Neural cell (in vitro differentiated cells): ENCODE results near the gene ADAMTS14. TPM values are rescaled to one million over a fixed set of nuclear protein-coding genes. Genes with fewer than 3 reads are reported as not detected.

ENCODE experiments used
- H2AFZ ChIP-seq: fragments of 200-600, 300-800 bp; sonication (generic), shearing (Covaris generic); 2 replicates; pipeline ENCODE4 v1.6.0; 2014; ENCODE audit warnings: low read depth, mild to moderate bottlenecking, antibody characterized with exemption, low read length, moderate library complexity
- H3F3A ChIP-seq: fragments of 200-600 bp; shearing (Covaris generic); 2 replicates; pipeline ENCODE4 v1.6.1; 2016; ENCODE audit warnings: mild to moderate bottlenecking, moderate library complexity, mixed read lengths, antibody characterized with exemption, low read length; ENCODE audit not compliant: insufficient read depth, poor library complexity, severe bottlenecking
- H3K27ac ChIP-seq: fragments of 200-600, 300-800 bp; sonication (generic), shearing (Covaris generic); 2 replicates; pipeline ENCODE4 v1.5.1; 2014; ENCODE audit warnings: mild to moderate bottlenecking, low read length, moderate library complexity
- H3K27me3 ChIP-seq: fragments of 300-800, 200-600 bp; sonication (generic), shearing (Covaris generic); 2 replicates; pipeline ENCODE4 v1.6.0; 2014; ENCODE audit warnings: mild to moderate bottlenecking, low read depth, low read length, moderate library complexity; ENCODE audit not compliant: insufficient read depth
- H3K36me3 ChIP-seq: fragments of 300-800, 200-600 bp; sonication (generic), shearing (Covaris generic); 2 replicates; pipeline ENCODE4 v1.5.1; 2014; ENCODE audit warnings: mild to moderate bottlenecking, antibody characterized with exemption, low read length, moderate library complexity; ENCODE audit not compliant: insufficient read depth
- H3K4me2 ChIP-seq: fragments of 300-800, 200-600 bp; sonication (generic), shearing (Covaris generic); 2 replicates; pipeline ENCODE4 v1.6.0; 2014; ENCODE audit warnings: mild to moderate bottlenecking, low read length
- H3K4me3 ChIP-seq: fragments of 300-800, 200-600 bp; sonication (generic), shearing (Covaris generic); 2 replicates; pipeline ENCODE4 v1.5.1; 2014; ENCODE audit warnings: mild to moderate bottlenecking, low read length, moderate library complexity
- H3K79me2 ChIP-seq: fragments of 200-600 bp; shearing (Covaris generic); replicated peaks from 2 replicates; pipeline ENCODE4 v1.6.0; 2014; ENCODE audit warnings: mild to moderate bottlenecking, low read length, moderate library complexity; ENCODE audit not compliant: insufficient read depth
- H3K9ac ChIP-seq: fragments of 300-800, 200-600 bp; sonication (generic), shearing (Covaris generic); 2 replicates; pipeline ENCODE4 v1.6.1; 2016; ENCODE audit warnings: mild to moderate bottlenecking, low read length, mixed read lengths
- H3K9me2 ChIP-seq: fragments of 200-600 bp; shearing (Covaris generic); 2 replicates; pipeline ENCODE4 v1.6.1; 2016; ENCODE audit warnings: mild to moderate bottlenecking, low read length, mixed read lengths; ENCODE audit not compliant: insufficient read depth
- H3K9me3 ChIP-seq: fragments of 200-600, 300-800 bp; sonication (generic), shearing (Covaris generic); 2 replicates; pipeline ENCODE4 v1.6.1; 2016; ENCODE audit warnings: mild to moderate bottlenecking, mixed run types, low read length, moderate library complexity, mixed read lengths
- H4K20me1 ChIP-seq: fragments of 200-600 bp; shearing (Covaris generic); 2 replicates; pipeline ENCODE4 v1.6.1; 2016; ENCODE audit warnings: mild to moderate bottlenecking, mixed run types; ENCODE audit not compliant: insufficient read depth
- CTCF ChIP-seq: fragments of 450-650 bp; IDR thresholded peaks from 2 replicates; pipeline ENCODE4 v1.5.1; 2014; ENCODE audit warnings: antibody characterized with exemption, mild to moderate bottlenecking, moderate library complexity; ENCODE audit not compliant: poor library complexity, severe bottlenecking
- MXI1 ChIP-seq: fragments of 450-650 bp; conservative IDR thresholded peaks from 2 replicates; pipeline ENCODE4 v1.6.1; 2014; ENCODE audit warnings: antibody characterized with exemption, mild to moderate bottlenecking; ENCODE audit not compliant: poor library complexity, severe bottlenecking
- POLR2AphosphoS5 ChIP-seq: IDR thresholded peaks from 2 replicates; pipeline ENCODE4 v1.6.1; 2012
- RAD21 ChIP-seq: fragments of 450-650 bp; conservative IDR thresholded peaks from 2 replicates; pipeline ENCODE4 v1.6.1; 2014; ENCODE audit warnings: antibody characterized with exemption, mild to moderate bottlenecking, moderate library complexity
- SMC3 ChIP-seq: fragments of 450-650 bp; conservative IDR thresholded peaks from 2 replicates; pipeline ENCODE4 v1.6.1; 2014; ENCODE audit warnings: antibody characterized with exemption, mild to moderate bottlenecking, moderate library complexity; ENCODE audit not compliant: poor library complexity
- TAF1 ChIP-seq: IDR thresholded peaks from 2 replicates; pipeline ENCODE4 v1.6.1; 2012; ENCODE audit warnings: low read depth
- polyA plus RNA-seq: library from polyadenylated mRNA; depleted of rRNA; stranded (reverse); fragments of >200 nt; gene quantifications from 2 replicates; pipeline ENCODE4 v1.2.3, GENCODE V29; 2014
- TF ChIP-seq, protein P1 (sequence below): IDR thresholded peaks from 2 replicates; pipeline ENCODE4 v1.6.1; 2012; ENCODE audit warnings: borderline replicate concordance

The ADAMTS14 gene
- polyA plus RNA-seq, 1 donor from 2014 or later, result 0.04 TPM

- H3K27ac ChIP-seq, result no peak overlapping the region
- no peak overlapping the region for H2AFZ ChIP-seq
- H3K9me2 ChIP-seq, result no peaks in the 10 kb centered on the region
- no peaks in the 10 kb centered on the region for H3K36me3 ChIP-seq
- H3K4me3 ChIP-seq, result no peak overlapping the region
- H3K9ac ChIP-seq, result no peak overlapping the region
- H4K20me1 ChIP-seq, result no peaks in the 10 kb centered on the region
- no peaks in the 10 kb centered on the region for H3K9me3 ChIP-seq
- no peaks in the 10 kb centered on the region for H3K27me3 ChIP-seq
- TF ChIP-seq CTCF, result no peak
- H3K4me2 ChIP-seq, result no peak overlapping the region
- no peaks in the 10 kb centered on the region for H3F3A ChIP-seq
- H3K79me2 ChIP-seq, result no peaks in the 10 kb centered on the region
Observed at GRCh38 chr10:70807556-70807955, 135.2 kb downstream of the ADAMTS14 start.

DNA sequence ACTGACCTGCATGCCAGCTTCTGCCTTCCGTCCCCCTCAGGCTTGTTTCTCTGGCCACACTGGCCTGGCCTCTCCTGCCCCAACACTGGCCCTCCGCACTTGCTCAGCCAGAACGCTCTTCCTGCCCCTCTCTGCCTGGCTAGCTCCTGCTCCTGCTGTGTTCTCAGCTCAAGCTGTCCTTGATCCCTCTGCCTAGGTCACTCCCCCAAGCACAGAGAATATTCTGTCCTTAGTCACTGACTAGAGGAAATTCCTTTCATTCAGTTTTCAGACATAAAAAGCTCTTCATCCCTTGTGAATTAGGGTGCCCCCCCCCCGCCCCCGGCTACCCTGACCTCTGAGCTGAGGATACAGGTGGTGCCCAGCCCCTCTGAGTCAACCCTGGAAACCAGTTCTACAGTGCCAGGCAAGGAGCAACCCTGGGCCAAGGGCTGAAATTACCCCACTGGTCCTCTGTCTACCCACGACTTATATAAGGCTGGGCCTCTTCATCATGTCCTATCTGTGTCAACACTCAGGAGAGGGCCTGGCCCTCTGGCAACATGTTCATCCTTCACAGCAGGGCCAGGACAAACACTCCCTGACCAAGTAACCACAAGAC is 136.8 kb downstream of the ADAMTS14 start:
- no peak overlapping the region for H3K4me2 ChIP-seq
- TF ChIP-seq RAD21, result no peak
- TF ChIP-seq TAF1, result no peak
- no peak for TF ChIP-seq SMC3
- no peak for TF ChIP-seq POLR2AphosphoS5
- TF ChIP-seq MXI1, result no peak
- TF ChIP-seq, protein P1, sequence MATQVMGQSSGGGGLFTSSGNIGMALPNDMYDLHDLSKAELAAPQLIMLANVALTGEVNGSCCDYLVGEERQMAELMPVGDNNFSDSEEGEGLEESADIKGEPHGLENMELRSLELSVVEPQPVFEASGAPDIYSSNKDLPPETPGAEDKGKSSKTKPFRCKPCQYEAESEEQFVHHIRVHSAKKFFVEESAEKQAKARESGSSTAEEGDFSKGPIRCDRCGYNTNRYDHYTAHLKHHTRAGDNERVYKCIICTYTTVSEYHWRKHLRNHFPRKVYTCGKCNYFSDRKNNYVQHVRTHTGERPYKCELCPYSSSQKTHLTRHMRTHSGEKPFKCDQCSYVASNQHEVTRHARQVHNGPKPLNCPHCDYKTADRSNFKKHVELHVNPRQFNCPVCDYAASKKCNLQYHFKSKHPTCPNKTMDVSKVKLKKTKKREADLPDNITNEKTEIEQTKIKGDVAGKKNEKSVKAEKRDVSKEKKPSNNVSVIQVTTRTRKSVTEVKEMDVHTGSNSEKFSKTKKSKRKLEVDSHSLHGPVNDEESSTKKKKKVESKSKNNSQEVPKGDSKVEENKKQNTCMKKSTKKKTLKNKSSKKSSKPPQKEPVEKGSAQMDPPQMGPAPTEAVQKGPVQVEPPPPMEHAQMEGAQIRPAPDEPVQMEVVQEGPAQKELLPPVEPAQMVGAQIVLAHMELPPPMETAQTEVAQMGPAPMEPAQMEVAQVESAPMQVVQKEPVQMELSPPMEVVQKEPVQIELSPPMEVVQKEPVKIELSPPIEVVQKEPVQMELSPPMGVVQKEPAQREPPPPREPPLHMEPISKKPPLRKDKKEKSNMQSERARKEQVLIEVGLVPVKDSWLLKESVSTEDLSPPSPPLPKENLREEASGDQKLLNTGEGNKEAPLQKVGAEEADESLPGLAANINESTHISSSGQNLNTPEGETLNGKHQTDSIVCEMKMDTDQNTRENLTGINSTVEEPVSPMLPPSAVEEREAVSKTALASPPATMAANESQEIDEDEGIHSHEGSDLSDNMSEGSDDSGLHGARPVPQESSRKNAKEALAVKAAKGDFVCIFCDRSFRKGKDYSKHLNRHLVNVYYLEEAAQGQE, result no peak

GRCh38 chr10:70809726-70810125 is 137.4 kb downstream of the ADAMTS14 start:
- no peaks in the 10 kb centered on the region for H3K36me3 ChIP-seq
- no peak overlapping the region for H3K4me3 ChIP-seq
- H3K79me2 ChIP-seq, result no peaks in the 10 kb centered on the region
- H2AFZ ChIP-seq, result no peak overlapping the region
- no peaks in the 10 kb centered on the region for H3F3A ChIP-seq
- H3K27ac ChIP-seq, result no peak overlapping the region
- TF ChIP-seq POLR2AphosphoS5 (no peak), SMC3 (no peak), CTCF (no peak), MXI1 (no peak)
- H4K20me1 ChIP-seq, result no peaks in the 10 kb centered on the region
- H3K4me2 ChIP-seq, result no peak overlapping the region
- H3K27me3 ChIP-seq, result no peaks in the 10 kb centered on the region
- no peaks in the 10 kb centered on the region for H3K9me3 ChIP-seq
- H3K9ac ChIP-seq, result no peak overlapping the region
- no peaks in the 10 kb centered on the region for H3K9me2 ChIP-seq

More for the DNA sequence above, 136.8 kb downstream of the ADAMTS14 start:
- no peaks in the 10 kb centered on the region for H3K27me3 ChIP-seq
- no peak overlapping the region for H3K27ac ChIP-seq
- no peaks in the 10 kb centered on the region for H3K79me2 ChIP-seq
- no peaks in the 10 kb centered on the region for H3K36me3 ChIP-seq
- no peak overlapping the region for H2AFZ ChIP-seq
- H3K9me3 ChIP-seq, result no peaks in the 10 kb centered on the region
- no peak overlapping the region for H3K9ac ChIP-seq
- no peaks in the 10 kb centered on the region for H3K9me2 ChIP-seq
- no peak overlapping the region for H3K4me3 ChIP-seq
- no peaks in the 10 kb centered on the region for H3F3A ChIP-seq
- no peaks in the 10 kb centered on the region for H4K20me1 ChIP-seq
